HG03135 (cell line): ENCODE data around the gene LPIN2.
"Not testable (repeated sequence)": the region's sequence is repeated elsewhere in the genome, so short reads cannot be mapped to it uniquely, and the experiment has no call there.

Experiments
- ATAC-seq: cut with Tn5 transposase; IDR thresholded peaks from one replicate; pipeline ENCODE4 v1.9.1; 2021; ENCODE audit warnings: mild to moderate bottlenecking, moderate library complexity; ENCODE audit not compliant: unreplicated experiment

The LPIN2 gene

GRCh38 chr18:3013024-3013804, at the start of gene LPIN2:
LPIN2 (minus strand) TSS chr18:3013144; CDS start chr18:2960840, 52,304 bp downstream.
- peak; percentile 82 for ATAC-seq

GRCh38 chr18:3061581-3062312, 48.8 kb upstream of the LPIN2 start:
- ATAC-seq: no peak

GRCh38 chr18:3060667-3061580, 48.0 kb upstream of the LPIN2 start:
- ATAC-seq: peak; percentile 35

GRCh38 chr18:3059272-3059671, 46.3 kb upstream of the LPIN2 start:
- no peak for ATAC-seq

GRCh38 chr18:3058328-3059191, 45.6 kb upstream of the LPIN2 start:
- no peak for ATAC-seq

GRCh38 chr18:3057526-3057925, 44.6 kb upstream of the LPIN2 start:
- no peak for ATAC-seq

GRCh38 chr18:3056311-3056710, 43.4 kb upstream of the LPIN2 start:
- no peak for ATAC-seq

- no peak for ATAC-seq
These were observed 42.9 kb upstream of the LPIN2 start for GRCh38 chr18:3055816-3056215.

- no peak for ATAC-seq
These were observed 42.3 kb upstream of the LPIN2 start for GRCh38 chr18:3055186-3055728.

- ATAC-seq: no peak
These were observed 41.8 kb upstream of the LPIN2 start for GRCh38 chr18:3054780-3055179.

GRCh38 chr18:3054214-3054613, 41.3 kb upstream of the LPIN2 start:
- no peak for ATAC-seq

- no peak for ATAC-seq
These were observed 40.1 kb upstream of the LPIN2 start for GRCh38 chr18:3053081-3053480.

GRCh38 chr18:3052411-3052758, 39.4 kb upstream of the LPIN2 start:
- ATAC-seq: no peak

GRCh38 chr18:3051718-3052410, 38.9 kb upstream of the LPIN2 start:
- no peak for ATAC-seq

- ATAC-seq: not testable (repeated sequence)
These were observed 37.0 kb upstream of the LPIN2 start for GRCh38 chr18:3049897-3050454.

GRCh38 chr18:3048820-3049349, 35.9 kb upstream of the LPIN2 start:
- no peak for ATAC-seq

- no peak for ATAC-seq
These were observed 35.2 kb upstream of the LPIN2 start for GRCh38 chr18:3048121-3048520.

GRCh38 chr18:3046216-3046808, 33.4 kb upstream of the LPIN2 start:
- peak; percentile 62 for ATAC-seq
